Stimulated activated naive B cell treated with anti-CD40 and anti-IgM and Interleukin-4, amounts not matched to agents 10 μg/mL and 1 μg/mL and 100 μg/mL, for 72 hours (primary cell): ENCODE results near the gene ELOVL5.

Experiments used
- ATAC-seq, 2 donors: fragments of 150-1000 bp; cut with Tn5 transposase; replicated peaks; 2 replicates each; pipeline ENCODE4 v1.10.0; 2021; ENCODE audit warnings: moderate library complexity in 1 of 2
- DNase-seq: peaks from one replicate; pipeline ENCODE4 v3.0.0; 2021
- H3K27ac Mint-ChIP-seq: one replicate; pipeline ENCODE4 v1.8.0; 2022; ENCODE audit warnings: mild to moderate bottlenecking, mixed read lengths
- H3K27me3 Mint-ChIP-seq, 2 donors: one replicate each; pipeline ENCODE4 v1.8.0; 2022; ENCODE audit warnings: mixed read lengths in 2 of 2
- H3K36me3 Mint-ChIP-seq, 2 donors: one replicate each; pipeline ENCODE4 v1.8.0; 2022; ENCODE audit warnings: mixed read lengths in 2 of 2, mild to moderate bottlenecking in 1 of 2
- H3K4me1 Mint-ChIP-seq, 2 donors: one replicate each; pipeline ENCODE4 v1.8.0; 2022; ENCODE audit warnings: mixed read lengths in 2 of 2, mild to moderate bottlenecking in 1 of 2
- H3K4me3 Mint-ChIP-seq, 2 donors: one replicate each; pipeline ENCODE4 v1.8.0; 2022; ENCODE audit warnings: mild to moderate bottlenecking in 2 of 2, mixed read lengths in 2 of 2, moderate library complexity in 1 of 2
- H3K9me3 Mint-ChIP-seq, 2 donors: one replicate each; pipeline ENCODE4 v1.8.0; 2022; ENCODE audit warnings: mixed read lengths in 2 of 2, mild to moderate bottlenecking in 1 of 2

ELOVL5 gene

DNA sequence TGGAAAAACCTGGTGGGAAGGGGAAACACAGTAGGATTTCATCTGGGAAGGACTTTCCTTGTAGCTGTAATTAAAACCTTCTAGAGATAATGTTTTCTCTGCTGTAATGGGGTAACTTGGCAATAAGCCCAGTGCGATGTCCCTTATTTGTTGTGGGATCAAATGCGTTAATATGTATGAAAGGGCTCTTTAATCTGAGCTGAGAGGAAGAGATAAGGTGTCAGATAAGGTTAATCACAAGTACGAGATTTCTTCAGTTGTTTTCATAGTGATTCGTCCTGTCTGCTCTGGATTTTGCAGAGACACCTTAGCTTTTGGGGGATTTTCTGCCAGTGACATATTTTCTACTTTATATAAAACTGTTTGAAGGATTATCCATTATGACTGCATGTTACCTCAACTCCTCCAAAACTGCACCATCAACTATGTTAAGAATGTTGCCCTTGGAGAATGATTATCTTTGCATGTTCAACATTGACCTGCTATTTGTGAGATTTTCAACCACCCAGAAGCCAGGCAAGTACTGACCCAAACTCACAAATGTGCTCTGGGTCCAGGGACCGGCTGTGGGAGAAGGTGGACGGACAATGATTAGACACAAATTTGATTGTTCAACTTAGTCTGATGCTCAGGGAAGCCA lies 21.2 kb upstream of the ELOVL5 start:
- peaks cover 3 to 8% of the 10 kb centered on the region in 2 donors for H3K4me1 Mint-ChIP-seq
- no peak overlapping the region for H3K27ac Mint-ChIP-seq
- H3K9me3 Mint-ChIP-seq, result peaks cover 4 to 11% of the 10 kb centered on the region in 2 donors
- no peak overlapping the region for H3K4me3 Mint-ChIP-seq
- no peaks in the 10 kb centered on the region for H3K27me3 Mint-ChIP-seq
- no peak for ATAC-seq
- H3K36me3 Mint-ChIP-seq, result peaks cover 8 to 12% of the 10 kb centered on the region in 2 donors
- DNase-seq, result no peak

DNA sequence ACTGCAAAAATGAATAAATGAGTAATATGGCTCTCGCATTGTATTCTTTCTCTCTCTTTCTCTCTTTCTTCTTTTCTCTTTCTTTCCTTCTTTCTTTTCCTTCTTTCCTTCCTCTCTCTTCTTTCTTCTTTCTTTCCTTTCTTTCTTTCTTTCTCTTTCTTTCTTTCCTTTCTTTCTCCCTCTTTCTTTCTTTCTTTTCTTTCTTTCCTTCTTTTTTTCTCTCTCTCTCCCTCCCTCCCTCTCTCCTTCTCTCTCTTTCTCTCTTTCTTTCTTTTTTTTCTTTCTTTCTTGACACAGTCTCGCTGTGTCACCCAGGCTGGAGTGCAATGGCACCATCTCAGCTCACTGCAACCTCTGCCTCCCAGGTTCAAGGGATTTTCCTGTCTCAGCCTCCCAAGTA lies 20.3 kb upstream of the ELOVL5 start:
- Mint-ChIP-seq H3K4me1 (peaks cover 3 to 11% of the 10 kb centered on the region in 2 donors), H3K27ac (no peak overlapping the region), H3K36me3 (peaks cover 8 to 12% of the 10 kb centered on the region in 2 donors), H3K4me3 (no peak overlapping the region), H3K27me3 (no peaks in the 10 kb centered on the region), H3K9me3 (peaks cover 4 to 12% of the 10 kb centered on the region in 2 donors)
- DNase-seq (no peak), ATAC-seq (no peak)

DNA sequence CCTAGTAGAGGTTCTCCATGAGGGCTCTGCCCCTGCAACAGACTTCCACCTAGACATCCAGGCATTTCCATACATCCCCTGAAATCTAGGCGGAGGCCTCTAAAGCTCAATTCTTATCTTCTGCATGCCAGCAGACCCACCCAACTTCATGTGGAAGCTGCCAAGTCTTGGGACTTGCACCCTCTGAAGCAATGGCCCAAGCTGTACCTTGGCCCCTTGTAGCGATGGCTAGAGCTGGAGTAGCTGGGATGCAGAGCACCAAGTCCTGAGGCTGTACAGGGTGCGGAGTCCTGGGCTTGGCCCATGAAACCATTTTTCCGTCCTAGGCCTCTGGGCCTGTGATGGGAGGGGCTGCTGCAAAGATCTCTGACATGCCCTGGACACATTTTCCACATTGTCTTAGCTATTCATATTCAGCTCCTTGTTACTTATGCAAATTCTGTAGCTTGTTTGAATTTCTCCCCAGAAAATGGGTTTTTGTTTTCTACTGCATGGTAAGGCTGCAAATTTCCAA lies 17.4 kb upstream of the ELOVL5 start:
- ATAC-seq (no peak), DNase-seq (no peak)
- H3K4me1 Mint-ChIP-seq, result peaks cover 15 to 24% of the 10 kb centered on the region in 2 donors
- H3K27me3 Mint-ChIP-seq, result no peaks in the 10 kb centered on the region
- no peak overlapping the region for H3K27ac Mint-ChIP-seq
- H3K9me3 Mint-ChIP-seq, result peaks cover 4 to 16% of the 10 kb centered on the region in 2 donors
- H3K36me3 Mint-ChIP-seq, result peaks cover 9 to 12% of the 10 kb centered on the region in 2 donors
- H3K4me3 Mint-ChIP-seq, result no peak overlapping the region

DNA sequence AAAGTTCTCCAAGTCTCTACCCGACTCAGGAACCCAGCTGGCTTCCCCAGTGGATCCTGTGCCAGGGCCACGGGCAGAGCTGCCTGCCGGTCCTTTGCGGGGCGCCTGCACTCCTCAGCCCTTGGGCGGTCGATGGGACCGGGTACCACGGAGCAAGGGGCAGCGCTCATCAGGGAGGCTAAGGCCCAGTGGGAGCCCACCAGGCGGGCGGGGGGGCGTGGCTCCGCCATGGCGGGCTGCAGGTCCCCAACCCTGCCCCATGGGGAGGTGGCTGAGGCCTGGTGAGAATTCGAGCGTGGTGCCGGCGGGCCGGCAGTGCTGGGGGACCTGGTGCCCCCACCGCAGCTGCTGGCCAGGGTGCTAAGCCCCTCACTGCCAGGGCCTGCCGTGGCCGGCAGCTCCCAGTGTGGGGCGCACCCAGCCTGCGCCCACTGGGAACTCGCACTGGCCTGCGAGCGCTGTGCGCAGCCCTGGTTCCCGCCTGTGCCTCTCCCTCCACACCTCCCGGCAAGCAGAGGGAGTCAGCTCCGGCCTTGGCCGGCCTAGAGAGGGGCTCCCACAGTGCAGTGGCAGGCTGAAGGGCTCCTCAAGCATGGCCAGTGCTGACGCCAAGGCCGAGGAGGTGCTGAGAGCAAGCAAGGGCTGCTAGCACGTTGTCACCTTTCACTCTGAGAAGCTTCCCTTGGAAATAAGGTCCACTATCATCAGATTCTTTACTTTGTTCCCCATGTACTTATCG lies 14.8 kb upstream of the ELOVL5 start:
- no peaks in the 10 kb centered on the region for H3K27me3 Mint-ChIP-seq
- no peak overlapping the region for H3K4me3 Mint-ChIP-seq

DNA sequence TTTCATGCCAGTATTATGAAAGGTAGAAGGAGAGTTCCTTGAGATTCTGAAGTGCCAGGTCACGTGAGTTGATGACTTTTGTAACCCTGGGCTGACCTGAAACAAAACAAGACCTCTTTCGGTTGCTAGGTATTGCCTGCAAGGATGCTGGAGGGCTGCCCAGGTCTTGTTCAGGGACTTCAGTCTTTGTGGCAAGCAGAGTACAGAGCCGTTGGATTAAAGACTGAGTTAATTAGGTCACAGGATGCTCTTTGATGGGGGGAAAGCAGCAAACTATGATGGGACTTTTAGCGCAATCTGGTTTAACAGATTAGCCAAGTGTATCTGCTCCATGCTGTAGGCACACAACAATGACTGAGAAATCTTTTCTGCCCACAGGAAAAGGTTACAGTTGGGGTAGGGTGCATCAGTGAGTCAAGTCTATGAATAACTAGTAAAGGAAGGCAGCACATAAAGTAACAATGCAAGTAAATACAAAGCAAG lies 12.8 kb upstream of the ELOVL5 start:
- DNase-seq, result peak; percentile 17
- no peak overlapping the region for H3K4me3 Mint-ChIP-seq
- ATAC-seq, result peak; percentile 9 to 18
- peaks cover 0 to 9% of the 10 kb centered on the region in 2 donors for H3K9me3 Mint-ChIP-seq
- peak overlapping the region; percentile 82 for H3K27ac Mint-ChIP-seq
- H3K36me3 Mint-ChIP-seq, result peaks cover 2 to 4% of the 10 kb centered on the region in 2 donors
- no peaks in the 10 kb centered on the region for H3K27me3 Mint-ChIP-seq
- peaks cover 32 to 49% of the 10 kb centered on the region in 2 donors for H3K4me1 Mint-ChIP-seq

More for the DNA sequence above, 14.8 kb upstream of the ELOVL5 start:
- no peak for DNase-seq
- H3K27ac Mint-ChIP-seq, result no peak overlapping the region
- peaks cover 4 to 17% of the 10 kb centered on the region in 2 donors for H3K9me3 Mint-ChIP-seq
- H3K36me3 Mint-ChIP-seq, result peaks cover 11 to 12% of the 10 kb centered on the region in 2 donors
- H3K4me1 Mint-ChIP-seq, result peaks cover 27 to 46% of the 10 kb centered on the region in 2 donors
- no peak for ATAC-seq

DNA sequence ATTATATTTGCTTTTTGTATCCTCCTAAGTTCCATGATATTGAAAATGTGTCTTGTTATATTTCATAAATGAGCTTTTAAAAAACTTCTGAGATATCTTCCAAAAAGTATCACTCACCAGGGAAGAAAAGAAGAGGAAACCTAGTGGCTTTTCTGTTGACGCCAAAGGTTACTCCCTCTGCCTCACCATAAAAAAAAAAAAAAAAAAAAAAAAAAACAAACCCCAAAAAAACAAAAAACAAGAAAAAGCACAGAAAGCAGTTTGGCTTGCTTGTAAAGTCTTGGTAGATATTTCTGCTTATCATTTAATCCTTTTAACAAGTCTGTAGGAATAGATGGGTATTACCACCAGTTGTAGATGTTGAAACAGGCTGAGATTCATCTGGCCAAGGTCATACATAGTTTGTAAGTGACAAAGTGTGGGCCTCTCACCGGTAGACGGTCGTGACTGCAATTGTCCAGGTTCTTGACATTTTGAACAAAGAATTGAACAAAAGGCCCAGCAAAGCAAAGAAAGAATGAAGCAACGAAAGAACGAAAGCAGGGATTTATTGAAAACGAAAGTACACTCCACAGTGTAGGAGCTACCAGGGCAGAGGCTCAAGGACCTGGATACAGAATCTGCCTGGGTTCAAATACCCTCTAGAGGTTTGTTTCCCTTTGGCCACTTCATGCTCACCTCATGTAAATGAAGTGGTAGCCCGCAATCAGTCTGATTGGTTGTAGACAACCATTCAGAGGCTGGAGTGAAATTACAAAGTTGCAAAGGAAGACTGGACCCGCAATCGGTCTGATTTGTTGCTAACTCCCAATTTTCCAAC lies 11.6 kb upstream of the ELOVL5 start:
- H3K27ac Mint-ChIP-seq, result peak overlapping the region; percentile 100
- no peaks in the 10 kb centered on the region for H3K27me3 Mint-ChIP-seq
- peaks cover 0 to 7% of the 10 kb centered on the region in 2 donors for H3K9me3 Mint-ChIP-seq
- DNase-seq (no peak), ATAC-seq (no peak)
- peak overlapping the region; percentile 97 for H3K4me3 Mint-ChIP-seq
- peaks cover 33 to 49% of the 10 kb centered on the region in 2 donors for H3K4me1 Mint-ChIP-seq
- peaks cover 0 to 3% of the 10 kb centered on the region in 2 donors for H3K36me3 Mint-ChIP-seq

DNA sequence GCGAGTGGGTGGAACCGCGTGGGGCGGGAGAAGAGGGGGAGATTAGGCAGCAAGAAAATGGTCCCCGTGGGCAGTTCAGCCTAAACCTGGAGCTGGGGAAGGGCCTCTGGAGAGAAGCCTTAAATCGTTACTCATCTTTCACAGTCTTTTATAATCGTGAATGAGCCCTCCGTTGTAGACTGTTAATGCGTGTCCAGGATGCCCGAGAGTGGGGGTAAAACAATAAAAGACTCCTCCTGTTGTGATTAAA lies 11.0 kb upstream of the ELOVL5 start:
- DNase-seq (no peak), ATAC-seq (peak; percentile 6 to 7)
- H3K4me1 Mint-ChIP-seq, result peaks cover 33 to 45% of the 10 kb centered on the region in 2 donors
- H3K27ac Mint-ChIP-seq, result peak overlapping the region; percentile 100
- H3K36me3 Mint-ChIP-seq, result peaks cover 0 to 3% of the 10 kb centered on the region in 2 donors
- H3K4me3 Mint-ChIP-seq, result peak overlapping the region; percentile 97
- peaks cover 0 to 5% of the 10 kb centered on the region in 2 donors for H3K9me3 Mint-ChIP-seq
- H3K27me3 Mint-ChIP-seq, result no peaks in the 10 kb centered on the region

DNA sequence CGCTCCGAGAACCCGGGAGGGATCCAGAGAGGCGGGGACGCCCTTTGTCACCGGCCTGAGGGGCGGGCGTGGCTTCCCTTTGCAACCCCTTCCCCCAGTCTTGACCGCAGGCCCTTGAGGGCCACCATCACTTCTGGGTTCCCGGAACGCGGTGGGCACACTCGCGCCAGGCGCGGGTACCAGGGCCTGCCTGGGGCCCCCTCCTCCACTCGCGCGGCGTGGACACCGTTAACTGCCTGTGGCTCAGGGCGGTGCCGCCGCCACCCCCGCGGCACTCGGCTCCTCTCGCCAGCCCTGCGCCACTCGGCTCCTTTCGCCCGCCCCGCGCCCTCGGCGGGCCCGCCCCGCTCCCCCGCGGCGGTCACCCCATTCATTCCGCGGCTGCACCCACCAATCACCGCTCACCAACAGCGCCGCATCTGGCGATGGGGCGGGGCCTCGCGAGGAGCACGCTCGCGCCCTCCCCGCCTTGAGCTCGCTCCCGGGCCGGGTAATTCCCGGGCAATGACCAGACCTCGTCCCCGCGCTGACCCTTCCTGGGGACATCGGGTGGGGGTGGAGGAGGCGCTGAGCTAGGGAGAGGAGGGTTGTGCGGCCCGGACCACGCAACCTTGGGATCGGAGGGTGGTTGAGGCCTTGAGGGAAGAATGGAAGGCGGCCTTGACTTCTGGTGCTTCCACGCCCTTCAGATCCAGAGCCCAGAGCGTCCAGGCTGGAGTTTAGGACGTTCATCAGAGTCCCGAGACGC lies 10.5 kb upstream of the ELOVL5 start:
- peak; percentile 93 to 94 for ATAC-seq

DNA sequence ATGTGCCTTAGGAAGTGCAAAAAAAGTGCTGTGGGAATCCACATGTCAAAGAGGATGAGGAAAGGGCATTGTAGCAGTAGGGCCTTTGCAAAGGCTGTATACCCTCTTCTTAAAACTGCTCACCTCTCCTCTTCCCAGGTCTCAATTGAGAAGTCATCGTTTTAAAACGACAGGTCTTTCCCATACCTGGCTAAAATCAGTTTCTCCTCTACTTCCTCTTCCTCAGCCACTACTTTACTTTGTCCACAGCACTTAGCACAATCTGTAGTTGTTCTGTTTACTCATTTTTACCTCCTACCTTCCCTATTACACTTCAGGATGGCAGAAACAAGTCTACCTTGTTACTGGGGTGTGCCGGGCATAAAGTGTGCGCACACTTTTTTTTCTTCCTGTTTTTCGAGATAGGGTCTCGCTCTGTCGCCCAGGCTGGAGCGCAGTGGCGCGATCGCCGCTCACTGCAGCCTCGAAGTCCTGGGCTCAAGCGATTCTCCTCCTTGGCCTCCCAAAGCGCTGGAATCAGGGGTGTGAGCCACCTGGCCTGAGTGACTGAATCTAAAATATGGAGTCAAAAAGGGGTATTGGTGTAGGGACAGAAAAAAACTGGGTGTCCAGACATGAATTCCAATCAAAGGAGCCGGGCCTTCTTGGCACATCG lies 9.8 kb upstream of the ELOVL5 start:
- no peak for DNase-seq
- peaks cover 0 to 3% of the 10 kb centered on the region in 2 donors for H3K36me3 Mint-ChIP-seq
- H3K4me1 Mint-ChIP-seq, result peaks cover 36 to 52% of the 10 kb centered on the region in 2 donors

More for the DNA sequence above, 10.5 kb upstream of the ELOVL5 start:
- Mint-ChIP-seq H3K9me3 (peaks cover 0 to 5% of the 10 kb centered on the region in 2 donors), H3K27me3 (no peaks in the 10 kb centered on the region), H3K4me1 (peaks cover 36 to 50% of the 10 kb centered on the region in 2 donors), H3K27ac (peak overlapping the region; percentile 100), H3K4me3 (peak overlapping the region; percentile 97), H3K36me3 (peaks cover 0 to 3% of the 10 kb centered on the region in 2 donors)
- peak; percentile 92 for DNase-seq

DNA sequence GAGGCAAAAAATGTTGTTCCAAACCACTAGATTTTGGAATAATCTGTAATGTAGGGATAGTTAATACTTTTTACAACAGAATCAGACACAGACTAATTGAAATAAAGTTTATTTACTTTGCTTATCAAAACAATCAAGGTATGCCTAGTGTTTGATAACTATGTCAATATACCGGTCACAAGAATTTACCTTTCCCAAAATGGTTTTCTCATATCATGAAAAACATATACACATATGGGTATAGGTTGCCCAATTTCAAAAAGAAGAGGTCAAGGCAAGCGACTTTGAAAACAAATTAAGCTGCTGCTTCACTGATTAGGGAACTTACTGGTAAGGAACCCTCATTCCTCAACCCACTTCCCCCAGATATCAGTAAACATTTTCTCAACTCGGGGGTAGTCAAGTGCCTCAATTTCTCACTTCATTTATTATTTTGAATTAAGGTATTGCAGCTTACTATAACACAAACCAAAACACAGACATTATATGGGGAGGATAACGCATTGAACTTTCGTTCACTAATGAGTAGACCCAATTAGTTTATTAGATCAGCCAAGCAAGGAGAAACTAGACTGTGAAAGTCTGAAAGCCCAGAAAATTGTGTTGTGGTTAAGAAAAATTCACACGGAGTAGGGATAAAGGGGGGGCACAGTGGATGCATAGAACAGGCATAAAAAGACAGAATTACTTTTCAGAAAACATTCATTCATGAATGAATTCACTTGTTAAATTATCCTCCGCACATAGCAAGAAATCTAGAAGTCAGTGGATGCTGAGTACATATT lies 9.0 kb upstream of the ELOVL5 start:
- Mint-ChIP-seq H3K4me1 (peaks cover 36 to 55% of the 10 kb centered on the region in 2 donors), H3K27ac (peak overlapping the region; percentile 100), H3K9me3 (peaks cover 0 to 5% of the 10 kb centered on the region in 2 donors), H3K36me3 (peaks cover 0 to 3% of the 10 kb centered on the region in 2 donors), H3K4me3 (peak overlapping the region; percentile 34 to 97), H3K27me3 (no peaks in the 10 kb centered on the region)
- ATAC-seq (no peak), DNase-seq (no peak)

More for the DNA sequence above, 9.8 kb upstream of the ELOVL5 start:
- peak; percentile 45 to 50 for ATAC-seq
- Mint-ChIP-seq H3K27me3 (no peaks in the 10 kb centered on the region), H3K27ac (peak overlapping the region; percentile 100), H3K9me3 (peaks cover 0 to 5% of the 10 kb centered on the region in 2 donors), H3K4me3 (peak overlapping the region; percentile 97)

DNA sequence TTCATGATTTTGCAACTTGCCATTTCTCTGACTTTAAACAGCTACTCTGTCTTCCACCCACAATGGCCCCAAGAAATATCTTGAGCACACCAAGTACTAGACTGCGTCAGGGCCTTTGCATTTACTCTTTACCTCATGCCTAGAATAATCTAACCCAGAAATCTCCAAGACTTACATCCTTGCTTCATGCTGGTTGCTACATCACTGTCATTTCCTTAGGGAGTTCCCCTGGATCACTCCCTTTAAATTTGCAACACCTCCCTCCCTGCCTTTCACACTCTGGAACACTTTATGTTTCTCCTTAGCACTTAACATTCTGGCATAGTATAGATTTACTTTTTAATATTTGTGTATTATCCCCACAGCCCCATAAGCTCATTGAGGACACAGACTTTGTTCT lies 4.9 kb upstream of the ELOVL5 start:
- Mint-ChIP-seq H3K27ac (no peak overlapping the region), H3K4me1 (peaks cover 20 to 40% of the 10 kb centered on the region in 2 donors), H3K4me3 (no peak overlapping the region), H3K27me3 (no peaks in the 10 kb centered on the region), H3K9me3 (no peaks in the 10 kb centered on the region), H3K36me3 (peaks cover 2 to 3% of the 10 kb centered on the region in 2 donors)
- DNase-seq (no peak), ATAC-seq (no peak)

DNA sequence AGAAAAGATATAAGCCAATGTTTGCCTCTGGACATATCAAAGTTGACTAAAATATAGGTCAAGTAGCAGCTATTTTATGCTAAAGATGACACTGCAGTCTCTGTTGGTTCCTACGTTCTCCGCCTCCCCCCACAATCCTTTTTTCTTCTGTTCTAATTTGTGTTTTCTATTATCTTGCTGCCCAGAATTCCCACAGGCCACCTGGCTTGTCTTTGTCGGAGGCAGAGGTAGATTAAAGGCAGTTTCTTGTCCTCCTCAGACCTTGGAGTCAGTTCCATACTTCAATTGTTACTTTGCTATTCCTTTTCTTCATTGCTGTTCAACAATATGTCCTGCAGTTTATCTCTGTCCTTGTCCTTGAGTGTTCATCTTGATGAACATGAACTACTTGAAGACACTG lies 3.6 kb upstream of the ELOVL5 start:
- Mint-ChIP-seq H3K9me3 (no peaks in the 10 kb centered on the region), H3K4me3 (no peak overlapping the region), H3K4me1 (peaks cover 12 to 30% of the 10 kb centered on the region in 2 donors), H3K27me3 (no peaks in the 10 kb centered on the region), H3K36me3 (peaks cover 3% of the 10 kb centered on the region in 2 donors), H3K27ac (no peak overlapping the region)
- no peak for ATAC-seq
- DNase-seq, result no peak
